Effector CD8-positive, alpha-beta T cell (primary cell): ENCODE measurements around the gene PISD.
"Not testable (repeated sequence)": the region's sequence is repeated elsewhere in the genome, so short reads cannot be mapped to it uniquely, and the experiment has no call there.

Source experiments
- DNase-seq: peaks from one replicate; lab custom pipeline; 2025; lab: John Stamatoyannopoulos, UW
- total RNA-seq, 4 experiments: gene quantifications; one replicate each; lab custom pipeline; 2026; lab: John Stamatoyannopoulos, UW

The PISD gene
- 31.0 to 69.8 (median 52.2) reads per million in 4 experiments for total RNA-seq

GRCh38 chr22:31661851-31662667 lies at the start of gene PISD:
Gene PISD (minus strand): TSS chr22:31662215. CDS start chr22:31662208, 7 bp downstream.
- peak; percentile 94 for DNase-seq

GRCh38 chr22:31711226-31711625 lies 49.2 kb upstream of the PISD start:
- DNase-seq = not testable (repeated sequence)

- DNase-seq = no peak
Observed at GRCh38 chr22:31707519-31707918, 45.5 kb upstream of the PISD start.

GRCh38 chr22:31695423-31695822 lies 33.4 kb upstream of the PISD start:
- DNase-seq = no peak

- not testable (repeated sequence) for DNase-seq
Observed at GRCh38 chr22:31694046-31694445, 32.0 kb upstream of the PISD start.

- no peak for DNase-seq
Observed at GRCh38 chr22:31692186-31692886, 30.3 kb upstream of the PISD start.

- DNase-seq = no peak
Observed at GRCh38 chr22:31691408-31691807, 29.4 kb upstream of the PISD start.

GRCh38 chr22:31683181-31684105 lies 21.4 kb upstream of the PISD start:
- DNase-seq = no peak

GRCh38 chr22:31682751-31683150 lies 20.7 kb upstream of the PISD start:
- no peak for DNase-seq

GRCh38 chr22:31681349-31682345 lies 19.6 kb upstream of the PISD start:
- DNase-seq = no peak

- DNase-seq = no peak
Observed at GRCh38 chr22:31680861-31681341, 18.9 kb upstream of the PISD start.

- no peak for DNase-seq
Observed at GRCh38 chr22:31678748-31679147, 16.7 kb upstream of the PISD start.

GRCh38 chr22:31676700-31677099 lies 14.7 kb upstream of the PISD start:
- DNase-seq = peak; percentile 89

GRCh38 chr22:31674219-31674618 lies 12.2 kb upstream of the PISD start:
- DNase-seq = not testable (repeated sequence)

- not testable (repeated sequence) for DNase-seq
Observed at GRCh38 chr22:31668849-31669248, 6.8 kb upstream of the PISD start.

GRCh38 chr22:31662668-31663037 lies 638 bp upstream of the PISD start:
- DNase-seq = no peak

GRCh38 chr22:31660860-31661341 lies 1.1 kb downstream of the PISD start:
- DNase-seq = not testable (repeated sequence)

GRCh38 chr22:31659246-31659645 lies 2.8 kb downstream of the PISD start:
- no peak for DNase-seq

- DNase-seq = no peak
Observed at GRCh38 chr22:31654408-31654807, 7.6 kb downstream of the PISD start.

GRCh38 chr22:31653944-31654343 lies 8.1 kb downstream of the PISD start:
- no peak for DNase-seq
